ENCODE data around the gene LENG1.
A peak's percentile ranks its signal among the peaks of the same experiment; 100 is the strongest.

The LENG1 gene

DNA sequence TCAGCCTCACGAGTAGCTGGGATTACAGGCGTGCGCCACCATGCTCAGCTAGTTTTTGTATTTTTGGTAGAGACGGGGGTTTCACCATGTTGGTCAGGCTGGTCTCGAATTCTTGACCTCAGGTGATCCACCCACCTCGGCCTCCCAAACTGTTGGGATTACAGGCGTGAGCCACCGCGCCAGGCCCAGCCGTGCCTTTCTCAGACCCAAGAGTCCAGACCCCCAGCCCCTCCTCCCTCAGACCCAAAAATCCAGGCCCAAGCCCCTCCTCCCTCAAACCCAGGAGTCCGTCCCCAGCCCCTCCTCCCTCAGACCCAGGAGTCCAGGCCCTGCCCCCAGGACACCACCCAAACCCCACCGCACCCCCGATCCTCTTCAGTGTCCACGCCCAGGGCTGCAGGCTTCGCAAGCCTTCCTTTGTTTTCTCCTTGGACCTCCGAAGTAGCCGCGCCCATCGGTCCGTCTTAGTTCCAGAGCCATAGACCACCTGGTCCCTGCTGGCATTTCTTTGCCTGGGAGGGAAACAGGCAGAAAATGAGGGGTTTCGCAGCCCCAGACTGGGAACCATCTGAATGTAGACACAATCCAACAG lies 9.7 kb upstream of the LENG1 start:
- Histone ChIP-seq H3K27me3 (ENCODE audit: insufficient read depth, low read length, poor library complexity) (no peaks in the 10 kb centered on the region), H3K9ac (ENCODE audit: low read depth, low read length) (no peak overlapping the region), H3K4me1 (ENCODE audit: insufficient read depth, low read length) (peaks cover 6% of the 10 kb centered on the region), H4K20me1 (ENCODE audit: insufficient read depth, low read length) (0 out of 2 replicates have a peak, but pooled peaks cover 3% of the 10 kb centered on the region), H3K27ac (ENCODE audit: low read length) (no peak overlapping the region), H3K4me2 (ENCODE audit: insufficient read depth, low read length) (no peak overlapping the region), H3K36me3 (ENCODE audit: insufficient read depth, low read length) (no peaks in the 10 kb centered on the region), H3K9me3 (ENCODE audit: insufficient read depth, low read length, severe bottlenecking) (no peaks in the 10 kb centered on the region), H3K79me2 (ENCODE audit: insufficient read depth, low read length) (no peaks in the 10 kb centered on the region), H3K4me3 (ENCODE audit: low read depth in 1 of 2, low read length in 2 of 2) (no peak overlapping the region), H2AFZ (ENCODE audit: low read depth, low read length) (no peak overlapping the region)
- no peak for TF ChIP-seq EZH2 (IDR thresholded peaks at IDR 0.05; ENCODE audit: borderline replicate concordance, low read depth, low read length, severe bottlenecking)
- TF ChIP-seq, protein P1, sequence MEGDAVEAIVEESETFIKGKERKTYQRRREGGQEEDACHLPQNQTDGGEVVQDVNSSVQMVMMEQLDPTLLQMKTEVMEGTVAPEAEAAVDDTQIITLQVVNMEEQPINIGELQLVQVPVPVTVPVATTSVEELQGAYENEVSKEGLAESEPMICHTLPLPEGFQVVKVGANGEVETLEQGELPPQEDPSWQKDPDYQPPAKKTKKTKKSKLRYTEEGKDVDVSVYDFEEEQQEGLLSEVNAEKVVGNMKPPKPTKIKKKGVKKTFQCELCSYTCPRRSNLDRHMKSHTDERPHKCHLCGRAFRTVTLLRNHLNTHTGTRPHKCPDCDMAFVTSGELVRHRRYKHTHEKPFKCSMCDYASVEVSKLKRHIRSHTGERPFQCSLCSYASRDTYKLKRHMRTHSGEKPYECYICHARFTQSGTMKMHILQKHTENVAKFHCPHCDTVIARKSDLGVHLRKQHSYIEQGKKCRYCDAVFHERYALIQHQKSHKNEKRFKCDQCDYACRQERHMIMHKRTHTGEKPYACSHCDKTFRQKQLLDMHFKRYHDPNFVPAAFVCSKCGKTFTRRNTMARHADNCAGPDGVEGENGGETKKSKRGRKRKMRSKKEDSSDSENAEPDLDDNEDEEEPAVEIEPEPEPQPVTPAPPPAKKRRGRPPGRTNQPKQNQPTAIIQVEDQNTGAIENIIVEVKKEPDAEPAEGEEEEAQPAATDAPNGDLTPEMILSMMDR (IDR thresholded peaks at IDR 0.05; ENCODE audit: borderline replicate concordance, extremely low read depth, low read length, poor library complexity, severe bottlenecking) = no peak
- no peak for ATAC-seq (ENCODE audit: insufficient read depth, low read depth)
- DNase-seq = no peak

DNA sequence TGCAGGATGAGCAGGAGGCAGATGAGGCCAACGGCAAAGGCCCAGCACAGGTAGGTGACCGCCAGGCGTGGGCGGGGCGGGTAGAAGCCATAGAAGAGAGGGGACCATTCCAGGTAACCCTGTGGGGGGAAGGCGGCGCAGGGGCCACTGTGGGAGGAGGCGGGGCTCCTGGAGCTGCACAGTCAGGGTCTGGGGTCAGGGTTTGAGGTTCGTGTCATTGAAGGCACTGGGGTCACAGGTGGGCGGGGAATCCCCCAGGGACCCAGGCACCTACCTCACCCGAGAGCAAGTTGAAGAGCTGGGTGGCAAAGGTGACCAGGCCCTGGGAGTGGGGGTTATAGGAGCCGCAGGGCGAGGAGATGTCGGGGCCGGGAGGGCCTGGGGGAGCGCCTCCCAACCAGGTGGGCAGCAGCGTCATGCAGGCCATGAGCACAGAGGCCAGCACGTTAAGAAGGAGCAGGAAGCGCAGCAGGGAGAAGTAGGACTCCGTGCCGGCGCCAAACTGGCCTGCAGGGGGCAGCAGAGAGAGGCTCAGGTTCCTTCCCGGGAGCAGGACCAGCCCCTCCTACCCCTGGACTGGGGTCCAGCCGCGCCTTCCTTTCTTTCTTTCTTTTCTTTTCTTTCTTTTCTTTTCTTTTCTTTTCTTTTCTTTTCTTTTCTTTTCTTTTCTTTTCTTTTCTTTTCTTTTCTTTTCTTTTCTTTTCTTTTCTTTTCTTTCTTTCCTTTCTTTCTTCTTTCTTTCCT lies 8.8 kb upstream of the LENG1 start:
- peak overlapping the region; percentile 57 for H2AFZ ChIP-seq (ENCODE audit: low read depth, low read length)
- peaks cover 10% of the 10 kb centered on the region for H3K4me1 ChIP-seq (ENCODE audit: insufficient read depth, low read length)
- TF ChIP-seq, protein P1 (IDR thresholded peaks at IDR 0.05; ENCODE audit: borderline replicate concordance, extremely low read depth, low read length, poor library complexity, severe bottlenecking) = peak; percentile 88
- no peak for TF ChIP-seq EZH2 (IDR thresholded peaks at IDR 0.05; ENCODE audit: borderline replicate concordance, low read depth, low read length, severe bottlenecking)
- peak overlapping the region; percentile 55 for H3K4me2 ChIP-seq (ENCODE audit: insufficient read depth, low read length)
- no peaks in the 10 kb centered on the region for H3K36me3 ChIP-seq (ENCODE audit: insufficient read depth, low read length)
- ATAC-seq (ENCODE audit: insufficient read depth, low read depth) = peak; percentile 99
- no peak overlapping the region for H3K27ac ChIP-seq (ENCODE audit: low read length)
- peak overlapping the region; percentile 30; the same call in 1 of the 2 replicates for H3K9ac ChIP-seq (ENCODE audit: low read depth, low read length)
- 0 out of 2 replicates have a peak, but pooled peaks cover 3% of the 10 kb centered on the region for H4K20me1 ChIP-seq (ENCODE audit: insufficient read depth, low read length)
- peak overlapping the region in 1 of 2 experiments; percentile 33; a peak in 1 of 4 replicates for H3K4me3 ChIP-seq (ENCODE audit: low read depth in 1 of 2, low read length in 2 of 2)
- DNase-seq = peak; percentile 92
- no peaks in the 10 kb centered on the region for H3K27me3 ChIP-seq (ENCODE audit: insufficient read depth, low read length, poor library complexity)
- no peaks in the 10 kb centered on the region for H3K79me2 ChIP-seq (ENCODE audit: insufficient read depth, low read length)
- H3K9me3 ChIP-seq (ENCODE audit: insufficient read depth, low read length, severe bottlenecking) = no peaks in the 10 kb centered on the region

DNA sequence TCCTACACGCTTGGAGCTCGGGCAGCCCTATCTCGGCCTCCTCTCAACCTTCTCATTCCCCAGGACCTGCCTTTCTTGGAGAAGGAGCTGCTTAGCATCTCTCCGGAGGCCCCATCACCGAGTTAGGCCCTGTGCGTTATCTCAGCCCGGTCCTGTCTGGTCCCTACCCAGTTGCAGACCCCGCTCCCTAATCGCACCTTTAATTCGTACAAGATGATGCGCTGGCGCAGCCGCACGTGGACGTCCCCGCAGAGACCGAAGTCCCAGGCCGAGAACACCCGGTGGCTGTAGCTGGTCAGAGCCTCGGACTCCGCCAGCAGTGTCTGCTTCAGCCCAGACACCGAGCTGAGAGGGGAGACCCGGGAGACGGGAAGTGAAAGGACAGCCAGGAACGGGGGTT lies 5.7 kb upstream of the LENG1 start:
- Histone ChIP-seq H2AFZ (ENCODE audit: low read depth, low read length) (no peak overlapping the region), H3K27ac (ENCODE audit: low read length) (no peak overlapping the region), H3K4me3 (ENCODE audit: low read depth in 1 of 2, low read length in 2 of 2) (no peak overlapping the region), H3K36me3 (ENCODE audit: insufficient read depth, low read length) (no peaks in the 10 kb centered on the region), H3K79me2 (ENCODE audit: insufficient read depth, low read length) (peaks cover 16% of the 10 kb centered on the region), H4K20me1 (ENCODE audit: insufficient read depth, low read length) (peaks cover 5% of the 10 kb centered on the region), H3K9me3 (ENCODE audit: insufficient read depth, low read length, severe bottlenecking) (no peaks in the 10 kb centered on the region), H3K27me3 (ENCODE audit: insufficient read depth, low read length, poor library complexity) (no peaks in the 10 kb centered on the region), H3K9ac (ENCODE audit: low read depth, low read length) (no peak overlapping the region), H3K4me1 (ENCODE audit: insufficient read depth, low read length) (peaks cover 40% of the 10 kb centered on the region), H3K4me2 (ENCODE audit: insufficient read depth, low read length) (no peak overlapping the region)
- no peak for ATAC-seq (ENCODE audit: insufficient read depth, low read depth)
- DNase-seq = no peak
- TF ChIP-seq, protein P1 (IDR thresholded peaks at IDR 0.05; ENCODE audit: borderline replicate concordance, extremely low read depth, low read length, poor library complexity, severe bottlenecking) = no peak
- TF ChIP-seq EZH2 (IDR thresholded peaks at IDR 0.05; ENCODE audit: borderline replicate concordance, low read depth, low read length, severe bottlenecking) = no peak

Data from DND-41 (cell line).